ENCODE results near the gene LRG1. TPM values are rescaled to one million over a fixed set of nuclear protein-coding genes. Genes with fewer than 3 reads are reported as not detected.

Gene LRG1
- total RNA-seq, 1 experiment from 2014 or later: 0.10 TPM

DNA sequence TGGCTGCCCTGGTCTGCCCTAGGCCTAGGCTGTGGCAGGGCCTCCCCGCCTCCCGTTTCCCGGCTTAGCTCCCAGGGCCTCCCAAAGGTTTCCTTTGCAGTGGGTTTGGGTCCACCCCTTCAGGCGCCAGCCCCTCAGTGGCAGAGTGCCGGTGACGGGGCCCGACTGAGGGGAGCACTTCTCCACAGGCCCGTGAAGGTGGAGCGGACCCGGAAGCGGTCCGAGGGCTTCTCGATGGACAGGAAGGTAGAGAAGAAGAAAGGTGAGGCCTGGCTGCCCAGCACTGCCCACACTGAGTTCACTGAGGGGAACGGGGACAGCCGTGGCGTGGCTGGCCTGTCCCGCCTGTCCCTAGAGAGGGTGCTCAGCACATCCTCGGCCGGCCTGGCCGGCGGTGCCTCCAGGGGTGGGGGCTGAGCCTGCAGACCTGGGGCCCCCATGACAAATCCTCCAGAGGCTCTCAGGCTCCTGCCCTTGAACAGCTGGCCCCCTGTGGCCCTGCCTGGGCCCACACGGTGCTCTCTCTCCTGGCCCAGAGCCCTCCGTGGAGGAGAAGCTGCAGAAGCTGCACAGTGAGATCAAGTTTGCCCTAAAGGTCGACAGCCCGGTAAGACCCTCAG is 42.0 kb downstream of the LRG1 start:
- no peaks in the 10 kb centered on the region for H3K27me3 ChIP-seq (ENCODE audit: control insufficient read depth, insufficient read depth, low read length)
- H3K36me3 ChIP-seq (replicated peaks; ENCODE audit: control insufficient read depth, insufficient read depth, low read length): peaks cover 12% of the 10 kb centered on the region
- no peak overlapping the region for H3K4me3 ChIP-seq (ENCODE audit: insufficient read depth, low read depth, low read length)
- DNase-seq: no peak

DNA sequence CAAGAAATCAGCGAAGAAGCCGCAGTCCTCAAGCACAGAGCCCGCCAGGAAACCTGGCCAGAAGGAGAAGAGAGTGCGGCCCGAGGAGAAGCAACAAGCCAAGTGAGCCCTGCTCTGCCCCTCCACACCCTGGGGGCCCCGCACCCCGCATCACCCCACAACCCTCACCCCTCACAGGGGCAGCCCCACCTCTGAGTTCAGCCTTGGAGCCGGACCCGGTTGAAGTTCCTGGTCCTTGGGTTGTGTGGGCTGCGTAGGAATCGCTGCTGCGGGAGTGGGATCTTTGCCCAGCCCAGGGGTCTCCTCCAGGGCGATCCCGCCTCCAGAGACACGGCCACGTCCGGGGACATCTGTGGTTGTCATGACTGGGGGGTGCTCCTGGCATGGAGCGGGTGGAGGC is 43.5 kb downstream of the LRG1 start:
- DNase-seq: peak; percentile 36
- Histone ChIP-seq H3K36me3 (replicated peaks; ENCODE audit: control insufficient read depth, insufficient read depth, low read length) (peaks cover 23% of the 10 kb centered on the region), H3K4me3 (ENCODE audit: insufficient read depth, low read depth, low read length) (no peak overlapping the region), H3K27me3 (ENCODE audit: control insufficient read depth, insufficient read depth, low read length) (no peaks in the 10 kb centered on the region)

- Histone ChIP-seq H3K4me3 (ENCODE audit: insufficient read depth, low read depth, low read length) (no peak overlapping the region), H3K36me3 (replicated peaks; ENCODE audit: control insufficient read depth, insufficient read depth, low read length) (peaks cover 25% of the 10 kb centered on the region), H3K27me3 (ENCODE audit: control insufficient read depth, insufficient read depth, low read length) (no peaks in the 10 kb centered on the region)
- DNase-seq: peak; percentile 82
Measured at GRCh38 chr19:4495471-4495870, 44.4 kb downstream of the LRG1 start.

- DNase-seq: no peak
- H3K4me3 ChIP-seq (ENCODE audit: insufficient read depth, low read depth, low read length): no peak overlapping the region
- no peaks in the 10 kb centered on the region for H3K27me3 ChIP-seq (ENCODE audit: control insufficient read depth, insufficient read depth, low read length)
- H3K36me3 ChIP-seq (replicated peaks; ENCODE audit: control insufficient read depth, insufficient read depth, low read length): peaks cover 28% of the 10 kb centered on the region
Measured at GRCh38 chr19:4494691-4495064, 45.2 kb downstream of the LRG1 start.

- H3K4me3 ChIP-seq (ENCODE audit: insufficient read depth, low read depth, low read length): no peak overlapping the region
- DNase-seq: peak; percentile 57
- H3K27me3 ChIP-seq (ENCODE audit: control insufficient read depth, insufficient read depth, low read length): no peaks in the 10 kb centered on the region
- peaks cover 30% of the 10 kb centered on the region for H3K36me3 ChIP-seq (replicated peaks; ENCODE audit: control insufficient read depth, insufficient read depth, low read length)
Measured at GRCh38 chr19:4493929-4494690, 45.7 kb downstream of the LRG1 start.

DNA sequence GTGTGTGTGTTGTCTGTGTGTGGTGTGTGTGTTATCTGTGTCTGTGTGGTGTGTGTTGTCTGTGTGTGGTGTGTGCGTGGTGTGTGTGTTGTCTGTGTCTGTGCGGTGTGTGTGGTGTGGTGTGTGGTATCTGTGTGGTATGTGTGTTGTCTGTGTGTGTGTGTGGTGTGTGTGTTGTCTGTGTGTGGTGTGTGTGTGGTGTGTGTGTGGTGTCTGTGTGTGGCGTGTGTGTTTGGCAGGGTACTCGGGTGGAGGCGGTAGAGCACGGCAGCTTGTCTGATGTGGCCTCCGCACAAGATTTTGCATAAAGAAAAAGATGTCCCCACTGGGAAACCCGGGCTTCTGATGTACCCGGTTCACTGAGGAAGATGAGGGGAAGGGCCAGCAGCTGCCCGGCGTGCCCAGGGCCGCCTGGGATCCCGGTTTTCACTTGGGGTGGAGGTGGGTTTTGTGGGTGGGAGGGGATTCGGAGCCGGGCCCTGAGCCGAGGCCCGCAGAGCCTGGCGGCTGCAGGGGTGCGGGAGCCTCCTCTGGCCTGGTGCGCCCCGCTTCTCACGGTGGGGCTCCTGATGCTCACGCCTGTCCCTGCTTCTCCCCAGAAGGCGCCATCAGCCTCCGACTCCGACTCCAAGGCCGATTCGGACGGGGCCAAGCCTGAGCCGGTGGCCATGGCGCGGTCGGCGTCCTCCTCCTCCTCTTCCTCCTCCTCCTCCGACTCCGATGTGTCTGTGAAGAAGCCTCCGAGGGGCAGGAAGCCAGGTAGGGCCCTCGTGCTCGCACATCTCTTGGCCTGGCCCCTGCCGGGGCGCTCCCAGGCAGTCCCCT is 46.5 kb downstream of the LRG1 start:
- peak; percentile 63 for DNase-seq
- H3K4me3 ChIP-seq (ENCODE audit: insufficient read depth, low read depth, low read length): no peak overlapping the region
- H3K27me3 ChIP-seq (ENCODE audit: control insufficient read depth, insufficient read depth, low read length): no peaks in the 10 kb centered on the region
- peaks cover 33% of the 10 kb centered on the region for H3K36me3 ChIP-seq (replicated peaks; ENCODE audit: control insufficient read depth, insufficient read depth, low read length)

GRCh38 chr19:4492337-4493103 is 47.3 kb downstream of the LRG1 start:
- DNase-seq: no peak
- Histone ChIP-seq H3K36me3 (replicated peaks; ENCODE audit: control insufficient read depth, insufficient read depth, low read length) (peaks cover 29% of the 10 kb centered on the region), H3K4me3 (ENCODE audit: insufficient read depth, low read depth, low read length) (no peak overlapping the region), H3K27me3 (ENCODE audit: control insufficient read depth, insufficient read depth, low read length) (no peaks in the 10 kb centered on the region)

GRCh38 chr19:4491446-4491845 is 48.4 kb downstream of the LRG1 start:
- DNase-seq: peak; percentile 51
- no peaks in the 10 kb centered on the region for H3K27me3 ChIP-seq (ENCODE audit: control insufficient read depth, insufficient read depth, low read length)
- no peak overlapping the region for H3K4me3 ChIP-seq (ENCODE audit: insufficient read depth, low read depth, low read length)
- peaks cover 28% of the 10 kb centered on the region for H3K36me3 ChIP-seq (replicated peaks; ENCODE audit: control insufficient read depth, insufficient read depth, low read length)

- DNase-seq: peak; percentile 33
- H3K36me3 ChIP-seq (replicated peaks; ENCODE audit: control insufficient read depth, insufficient read depth, low read length): peaks cover 28% of the 10 kb centered on the region
- no peak overlapping the region for H3K4me3 ChIP-seq (ENCODE audit: insufficient read depth, low read depth, low read length)
- H3K27me3 ChIP-seq (ENCODE audit: control insufficient read depth, insufficient read depth, low read length): no peaks in the 10 kb centered on the region
Measured at GRCh38 chr19:4488496-4488895, 51.3 kb downstream of the LRG1 start.

DNA sequence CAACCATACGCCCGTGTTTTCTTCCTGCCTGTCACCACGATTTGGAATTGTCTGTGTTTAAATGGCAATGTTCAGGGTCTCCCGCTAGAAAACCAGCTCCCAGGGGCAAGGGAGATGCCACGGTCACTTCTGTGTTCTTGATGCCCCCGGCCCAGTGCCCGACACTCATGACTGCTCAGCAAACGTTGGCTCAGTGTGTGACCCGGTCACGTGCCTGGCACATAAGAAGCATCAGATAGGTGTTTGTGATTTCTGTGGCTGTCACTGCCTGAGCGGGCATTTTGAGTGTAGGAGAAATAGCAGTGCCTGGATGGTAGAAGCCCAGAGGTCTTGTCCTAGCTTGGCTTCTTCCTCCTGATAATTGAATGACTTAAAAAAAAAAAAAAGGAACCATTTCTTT is 52.3 kb downstream of the LRG1 start:
- Histone ChIP-seq H3K36me3 (replicated peaks; ENCODE audit: control insufficient read depth, insufficient read depth, low read length) (peaks cover 23% of the 10 kb centered on the region), H3K27me3 (ENCODE audit: control insufficient read depth, insufficient read depth, low read length) (no peaks in the 10 kb centered on the region), H3K4me3 (ENCODE audit: insufficient read depth, low read depth, low read length) (no peak overlapping the region)
- no peak for DNase-seq

Other genes with a start within 250 kb of the LRG1 start
- 0.45 and 0.78 TPM in 2 replicates for gene TMIGD2, start 237.6 kb downstream of the LRG1 start, total RNA-seq (2014; rRNA removed; shearing (Covaris generic))
- 29.8 and 34.1 TPM in 2 replicates for gene FSD1, start 235.4 kb downstream of the LRG1 start, total RNA-seq (2014; rRNA removed; shearing (Covaris generic))
- 14.2 and 18.0 TPM in 2 replicates for gene STAP2, start 201.2 kb downstream of the LRG1 start, total RNA-seq (2014; rRNA removed; shearing (Covaris generic))
- 11.4 and 17.4 TPM in 2 replicates for gene MPND, start 196.5 kb downstream of the LRG1 start, total RNA-seq (2014; rRNA removed; shearing (Covaris generic))
- gene SH3GL1, start 139.5 kb downstream of the LRG1 start, total RNA-seq (2014; rRNA removed; shearing (Covaris generic)): 73.1 and 97.7 TPM in 2 replicates
- gene CHAF1A, start 137.4 kb downstream of the LRG1 start, total RNA-seq (2014; rRNA removed; shearing (Covaris generic)): 121 and 122 TPM in 2 replicates
- gene UBXN6, start 82.2 kb downstream of the LRG1 start, total RNA-seq (2014; rRNA removed; shearing (Covaris generic)): 36.0 and 41.8 TPM in 2 replicates
- gene HDGFL2, start 67.7 kb downstream of the LRG1 start, total RNA-seq (2014; rRNA removed; shearing (Covaris generic)): 111 and 116 TPM in 2 replicates
- gene PLIN4, start 21.6 kb downstream of the LRG1 start, total RNA-seq (2014; rRNA removed; shearing (Covaris generic)): 0.07 and 0.10 TPM in 2 replicates
- gene PLIN5, start 4.8 kb downstream of the LRG1 start, total RNA-seq (2014; rRNA removed; shearing (Covaris generic)): 1.3 and 2.5 TPM in 2 replicates
- gene SEMA6B, start 19.6 kb upstream of the LRG1 start, total RNA-seq (2014; rRNA removed; shearing (Covaris generic)): 38.4 and 43.0 TPM in 2 replicates
- gene TNFAIP8L1, start 99.5 kb upstream of the LRG1 start, total RNA-seq (2014; rRNA removed; shearing (Covaris generic)): 9.4 and 11.1 TPM in 2 replicates
- 90.2 and 92.2 TPM in 2 replicates for gene MYDGF, start 130.3 kb upstream of the LRG1 start, total RNA-seq (2014; rRNA removed; shearing (Covaris generic))
- 36.2 and 41.7 TPM in 2 replicates for gene DPP9, start 183.8 kb upstream of the LRG1 start, total RNA-seq (2014; rRNA removed; shearing (Covaris generic))